ENCODE results near the gene APCDD1L. TPM values are rescaled to one million over a fixed set of nuclear protein-coding genes. Genes with fewer than 3 reads are reported as not detected.

Gene APCDD1L
- polyA plus RNA-seq, 2 donors: 0.06 to 0.09 TPM

DNA sequence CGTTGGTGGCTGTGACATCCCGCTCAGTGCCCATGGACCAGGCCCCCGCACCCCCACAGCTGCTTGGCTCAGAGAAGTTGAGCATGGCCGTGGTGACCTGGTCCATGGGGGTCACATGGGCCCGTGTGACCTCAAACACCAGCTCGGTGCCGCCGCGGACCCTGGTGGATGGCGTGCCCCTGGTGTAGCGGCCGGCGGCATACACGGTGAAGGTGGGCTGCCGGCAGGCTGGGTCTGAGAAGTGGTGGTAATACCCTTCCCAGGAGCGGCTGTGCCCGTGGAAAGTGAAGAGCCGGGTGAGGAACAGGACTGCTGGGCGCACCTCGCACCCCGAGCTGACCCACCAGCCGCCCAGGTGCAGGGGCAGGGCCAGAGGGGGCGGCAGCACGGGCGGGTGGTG, 54.1 kb downstream of the APCDD1L start:
- WGBS, 2 donors: 97 to 98% methylated on average over 25 of the region's 25 CpGs
- no peak overlapping the region for H3K4me3 ChIP-seq (ENCODE audit: low read depth in 1 of 2, low read length in 2 of 2)
- H3K27me3 ChIP-seq (ENCODE audit: control insufficient read depth in 1 of 2, insufficient read depth in 2 of 2, low read length in 2 of 2): no peaks in the 10 kb centered on the region
- peaks cover 3 to 5% of the 10 kb centered on the region in 2 donors for H3K4me1 ChIP-seq (ENCODE audit: control insufficient read depth in 2 of 2, insufficient read depth in 2 of 2, low read length in 1 of 2)
- H3K27ac ChIP-seq (ENCODE audit: low read depth in 2 of 2, low read length in 1 of 2): no peak overlapping the region
- no peaks in the 10 kb centered on the region for H3K9me3 ChIP-seq (ENCODE audit: control insufficient read depth in 2 of 2, insufficient read depth in 1 of 2, low read depth in 1 of 2, low read length in 1 of 2)
- H3K36me3 ChIP-seq (ENCODE audit: control insufficient read depth in 2 of 2, insufficient read depth in 2 of 2, low read length in 1 of 2): no peaks in the 10 kb centered on the region

DNA sequence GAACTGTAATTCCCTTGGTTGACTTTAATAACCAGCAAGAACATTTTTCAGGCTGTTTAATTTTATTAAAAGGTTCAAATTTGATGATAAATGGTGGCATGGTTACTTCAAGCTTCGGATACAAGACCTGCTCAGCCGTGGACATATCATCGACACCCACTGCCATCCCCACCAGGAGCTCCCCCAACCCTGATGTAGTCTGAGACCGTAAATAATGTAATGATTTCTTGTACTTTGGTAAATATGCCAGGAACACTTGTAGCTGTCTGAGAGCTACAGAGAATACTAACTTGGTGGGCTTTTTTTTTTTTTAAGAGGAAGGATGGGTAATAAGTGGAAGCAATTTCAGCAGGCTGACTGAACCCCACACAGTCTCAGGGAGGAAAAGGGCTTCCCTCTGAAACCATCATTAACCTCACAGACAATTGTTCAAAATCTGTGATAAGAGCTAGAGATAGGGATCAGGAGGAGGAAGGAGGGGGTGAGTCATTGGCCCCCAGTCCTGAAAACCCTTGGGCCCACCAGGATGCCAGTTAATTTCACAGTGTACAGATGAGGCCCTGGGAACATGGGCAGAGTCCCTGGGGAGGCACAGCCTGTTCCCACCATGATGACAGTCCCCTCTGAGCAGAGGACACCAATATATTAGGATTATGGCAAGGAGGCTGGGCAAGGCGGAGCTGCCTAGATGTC, 56.0 kb downstream of the APCDD1L start:
- H3K27me3 ChIP-seq (ENCODE audit: control insufficient read depth in 1 of 2, insufficient read depth in 2 of 2, low read length in 2 of 2): no peaks in the 10 kb centered on the region
- no peak overlapping the region for H3K4me3 ChIP-seq (ENCODE audit: low read depth in 1 of 2, low read length in 2 of 2)
- WGBS, 2 donors: 73 to 80% methylated on average over 5 of the region's 5 CpGs
- H3K4me1 ChIP-seq (ENCODE audit: control insufficient read depth in 2 of 2, insufficient read depth in 2 of 2, low read length in 1 of 2): peaks cover 3 to 5% of the 10 kb centered on the region in 2 donors
- no peak overlapping the region for H3K27ac ChIP-seq (ENCODE audit: low read depth in 2 of 2, low read length in 1 of 2)
- H3K36me3 ChIP-seq (ENCODE audit: control insufficient read depth in 2 of 2, insufficient read depth in 2 of 2, low read length in 1 of 2): no peaks in the 10 kb centered on the region
- H3K9me3 ChIP-seq (ENCODE audit: control insufficient read depth in 2 of 2, insufficient read depth in 1 of 2, low read depth in 1 of 2, low read length in 1 of 2): no peaks in the 10 kb centered on the region

- Histone ChIP-seq H3K4me1 (ENCODE audit: control insufficient read depth in 2 of 2, insufficient read depth in 2 of 2, low read length in 1 of 2) (peaks cover 3 to 5% of the 10 kb centered on the region in 2 donors), H3K36me3 (ENCODE audit: control insufficient read depth in 2 of 2, insufficient read depth in 2 of 2, low read length in 1 of 2) (no peaks in the 10 kb centered on the region), H3K27me3 (ENCODE audit: control insufficient read depth in 1 of 2, insufficient read depth in 2 of 2, low read length in 2 of 2) (no peaks in the 10 kb centered on the region), H3K4me3 (ENCODE audit: low read depth in 1 of 2, low read length in 2 of 2) (no peak overlapping the region), H3K27ac (ENCODE audit: low read depth in 2 of 2, low read length in 1 of 2) (no peak overlapping the region), H3K9me3 (ENCODE audit: control insufficient read depth in 2 of 2, insufficient read depth in 1 of 2, low read depth in 1 of 2, low read length in 1 of 2) (no peaks in the 10 kb centered on the region)
- WGBS, 2 donors: 74 to 76% methylated on average over 16 of the region's 16 CpGs
These were observed 56.7 kb downstream of the APCDD1L start for GRCh38 chr20:58458342-58459057.

DNA sequence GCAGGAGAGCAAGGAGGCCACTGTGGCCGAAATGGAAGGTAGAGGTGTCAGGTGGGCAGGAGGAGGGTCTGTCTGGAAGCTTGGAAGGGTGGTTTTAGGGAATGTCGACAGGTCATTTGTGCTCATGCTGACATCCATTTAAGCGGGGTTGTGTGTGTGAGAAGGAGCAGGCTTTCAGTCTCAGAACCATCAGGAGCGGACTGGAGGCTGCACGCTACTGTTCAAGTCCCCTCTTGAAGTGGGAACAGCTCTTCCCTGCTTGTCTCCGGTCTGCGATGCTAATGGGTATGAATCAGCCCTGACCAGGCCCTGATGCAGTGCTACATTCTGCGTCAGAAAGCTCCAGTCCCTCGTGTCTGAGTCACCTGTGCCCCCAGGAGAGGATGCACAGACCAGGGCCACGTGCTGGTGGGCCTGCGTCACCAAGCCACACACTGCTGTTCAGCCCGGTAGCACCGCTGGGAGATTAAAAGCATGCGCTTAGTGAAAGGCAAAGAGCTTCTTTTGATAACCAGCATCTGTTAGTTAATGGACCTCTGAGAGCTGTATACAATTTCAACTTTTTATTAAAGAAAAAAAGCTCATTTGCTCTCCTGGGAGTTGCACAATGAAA, 58.0 kb downstream of the APCDD1L start:
- Histone ChIP-seq H3K9me3 (ENCODE audit: control insufficient read depth in 2 of 2, insufficient read depth in 1 of 2, low read depth in 1 of 2, low read length in 1 of 2) (no peaks in the 10 kb centered on the region), H3K4me1 (ENCODE audit: control insufficient read depth in 2 of 2, insufficient read depth in 2 of 2, low read length in 1 of 2) (peaks cover 3 to 5% of the 10 kb centered on the region in 2 donors), H3K36me3 (ENCODE audit: control insufficient read depth in 2 of 2, insufficient read depth in 2 of 2, low read length in 1 of 2) (no peaks in the 10 kb centered on the region), H3K4me3 (ENCODE audit: low read depth in 1 of 2, low read length in 2 of 2) (no peak overlapping the region), H3K27me3 (ENCODE audit: control insufficient read depth in 1 of 2, insufficient read depth in 2 of 2, low read length in 2 of 2) (no peaks in the 10 kb centered on the region), H3K27ac (ENCODE audit: low read depth in 2 of 2, low read length in 1 of 2) (no peak overlapping the region)
- WGBS, 2 donors: 87 to 92% methylated on average over 14 of the region's 14 CpGs

DNA sequence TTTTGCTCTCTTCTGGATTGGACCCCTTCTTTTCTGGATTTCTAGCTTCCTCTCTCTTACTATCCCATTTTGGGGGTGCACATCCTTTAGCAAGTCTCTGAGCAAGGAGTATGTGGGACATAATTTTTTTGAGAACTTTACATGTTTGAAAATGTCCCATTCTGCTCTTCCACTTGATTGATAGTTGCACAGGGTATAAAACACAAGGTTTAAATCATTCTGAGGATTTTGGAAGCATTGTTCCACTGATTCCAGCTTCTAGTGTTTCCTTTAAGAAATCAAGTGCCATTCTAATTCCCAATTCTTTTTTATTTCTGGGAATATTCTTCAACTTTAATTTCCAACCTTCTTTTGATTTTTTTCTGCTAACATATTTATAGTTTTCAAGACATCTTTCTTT, 60.7 kb downstream of the APCDD1L start:
- Histone ChIP-seq H3K27ac (ENCODE audit: low read depth in 2 of 2, low read length in 1 of 2) (no peak overlapping the region), H3K4me1 (ENCODE audit: control insufficient read depth in 2 of 2, insufficient read depth in 2 of 2, low read length in 1 of 2) (peaks cover 0 to 2% of the 10 kb centered on the region in 2 donors), H3K4me3 (ENCODE audit: low read depth in 1 of 2, low read length in 2 of 2) (no peak overlapping the region), H3K27me3 (ENCODE audit: control insufficient read depth in 1 of 2, insufficient read depth in 2 of 2, low read length in 2 of 2) (no peaks in the 10 kb centered on the region), H3K36me3 (ENCODE audit: control insufficient read depth in 2 of 2, insufficient read depth in 2 of 2, low read length in 1 of 2) (no peaks in the 10 kb centered on the region), H3K9me3 (ENCODE audit: control insufficient read depth in 2 of 2, insufficient read depth in 1 of 2, low read depth in 1 of 2, low read length in 1 of 2) (no peaks in the 10 kb centered on the region)

DNA sequence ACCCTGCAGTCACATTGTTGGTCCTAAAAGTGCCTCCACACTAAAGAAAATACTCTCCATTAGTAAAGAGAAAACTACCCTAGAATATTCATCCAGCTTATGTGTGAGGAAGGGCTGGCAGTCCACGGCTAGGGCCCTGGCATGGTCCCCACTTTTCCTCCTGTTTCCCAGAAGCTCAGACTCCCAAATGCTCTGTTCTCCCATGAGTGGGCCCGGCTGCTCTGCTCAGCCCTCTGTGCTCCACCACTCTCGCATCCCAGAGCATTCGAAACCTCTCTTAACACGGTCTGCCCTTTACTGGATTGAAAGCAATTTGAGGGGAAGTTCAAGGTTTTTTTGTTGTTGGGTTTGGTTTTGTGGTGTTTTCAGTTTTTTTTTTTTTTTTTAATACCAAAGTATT, 61.8 kb downstream of the APCDD1L start:
- Histone ChIP-seq H3K27ac (ENCODE audit: low read depth in 2 of 2, low read length in 1 of 2) (no peak overlapping the region), H3K36me3 (ENCODE audit: control insufficient read depth in 2 of 2, insufficient read depth in 2 of 2, low read length in 1 of 2) (no peaks in the 10 kb centered on the region), H3K4me1 (ENCODE audit: control insufficient read depth in 2 of 2, insufficient read depth in 2 of 2, low read length in 1 of 2) (no peaks in the 10 kb centered on the region), H3K4me3 (ENCODE audit: low read depth in 1 of 2, low read length in 2 of 2) (no peak overlapping the region), H3K9me3 (ENCODE audit: control insufficient read depth in 2 of 2, insufficient read depth in 1 of 2, low read depth in 1 of 2, low read length in 1 of 2) (no peaks in the 10 kb centered on the region), H3K27me3 (ENCODE audit: control insufficient read depth in 1 of 2, insufficient read depth in 2 of 2, low read length in 2 of 2) (no peaks in the 10 kb centered on the region)
- 78 to 83% methylated on average over 5 of the region's 5 CpGs for WGBS, 2 donors

- no peak overlapping the region for H3K27ac ChIP-seq (ENCODE audit: low read depth in 2 of 2, low read length in 1 of 2)
- no peak overlapping the region for H3K4me3 ChIP-seq (ENCODE audit: low read depth in 1 of 2, low read length in 2 of 2)
- no peaks in the 10 kb centered on the region for H3K4me1 ChIP-seq (ENCODE audit: control insufficient read depth in 2 of 2, insufficient read depth in 2 of 2, low read length in 1 of 2)
- no peaks in the 10 kb centered on the region for H3K9me3 ChIP-seq (ENCODE audit: control insufficient read depth in 2 of 2, insufficient read depth in 1 of 2, low read depth in 1 of 2, low read length in 1 of 2)
- H3K27me3 ChIP-seq (ENCODE audit: control insufficient read depth in 1 of 2, insufficient read depth in 2 of 2, low read length in 2 of 2): no peaks in the 10 kb centered on the region
- WGBS, 2 donors: 51 to 60% methylated on average over 4 of the region's 4 CpGs
- no peaks in the 10 kb centered on the region for H3K36me3 ChIP-seq (ENCODE audit: control insufficient read depth in 2 of 2, insufficient read depth in 2 of 2, low read length in 1 of 2)
These were observed 62.4 kb downstream of the APCDD1L start for GRCh38 chr20:58452667-58453255.

DNA sequence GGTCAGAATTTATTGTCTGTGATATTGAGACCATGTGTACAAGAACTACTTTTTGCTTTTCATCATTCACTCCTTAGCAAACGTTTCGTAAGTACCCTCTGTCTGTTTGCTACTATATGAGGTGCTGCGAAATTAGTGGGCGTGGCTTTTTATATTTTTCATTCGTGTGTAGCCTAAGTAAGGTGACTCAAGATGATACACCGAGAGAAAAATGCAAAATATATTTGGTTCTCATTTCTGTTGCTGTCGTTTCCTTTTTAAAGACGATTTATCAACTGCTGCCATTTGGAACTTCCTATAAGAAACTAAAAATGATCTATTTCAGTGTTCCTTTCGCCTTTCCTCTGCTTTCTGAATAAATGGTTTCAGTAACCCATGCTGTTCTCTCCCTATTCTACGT, 64.9 kb downstream of the APCDD1L start:
- Histone ChIP-seq H3K4me1 (ENCODE audit: control insufficient read depth in 2 of 2, insufficient read depth in 2 of 2, low read length in 1 of 2) (no peaks in the 10 kb centered on the region), H3K27me3 (ENCODE audit: control insufficient read depth in 1 of 2, insufficient read depth in 2 of 2, low read length in 2 of 2) (no peaks in the 10 kb centered on the region), H3K4me3 (ENCODE audit: low read depth in 1 of 2, low read length in 2 of 2) (no peak overlapping the region), H3K9me3 (ENCODE audit: control insufficient read depth in 2 of 2, insufficient read depth in 1 of 2, low read depth in 1 of 2, low read length in 1 of 2) (no peaks in the 10 kb centered on the region), H3K27ac (ENCODE audit: low read depth in 2 of 2, low read length in 1 of 2) (no peak overlapping the region), H3K36me3 (ENCODE audit: control insufficient read depth in 2 of 2, insufficient read depth in 2 of 2, low read length in 1 of 2) (peaks cover 0 to 3% of the 10 kb centered on the region in 2 donors)
- WGBS, 2 donors: 78% methylated on average over 10 of the region's 10 CpGs

- Histone ChIP-seq H3K27ac (ENCODE audit: low read depth in 2 of 2, low read length in 1 of 2) (no peak overlapping the region), H3K27me3 (ENCODE audit: control insufficient read depth in 1 of 2, insufficient read depth in 2 of 2, low read length in 2 of 2) (no peaks in the 10 kb centered on the region), H3K4me1 (ENCODE audit: control insufficient read depth in 2 of 2, insufficient read depth in 2 of 2, low read length in 1 of 2) (no peaks in the 10 kb centered on the region), H3K36me3 (ENCODE audit: control insufficient read depth in 2 of 2, insufficient read depth in 2 of 2, low read length in 1 of 2) (peaks cover 0 to 3% of the 10 kb centered on the region in 2 donors), H3K9me3 (ENCODE audit: control insufficient read depth in 2 of 2, insufficient read depth in 1 of 2, low read depth in 1 of 2, low read length in 1 of 2) (no peaks in the 10 kb centered on the region), H3K4me3 (ENCODE audit: low read depth in 1 of 2, low read length in 2 of 2) (no peak overlapping the region)
- 76% methylated on average over 10 of the region's 10 CpGs for WGBS, 2 donors
These were observed 65.4 kb downstream of the APCDD1L start for GRCh38 chr20:58449681-58450221.
